HG02943 (cell line): ENCODE measurements around the gene LAMB4.
"Not testable (repeated sequence)": the region's sequence is repeated elsewhere in the genome, so short reads cannot be mapped to it uniquely, and the experiment has no call there.

Experiments
- ATAC-seq: cut with Tn5 transposase; IDR thresholded peaks from one replicate; pipeline ENCODE4 v1.9.1; 2021; ENCODE audit warnings: mild to moderate bottlenecking, low read depth, moderate library complexity; ENCODE audit not compliant: unreplicated experiment

The LAMB4 gene

DNA sequence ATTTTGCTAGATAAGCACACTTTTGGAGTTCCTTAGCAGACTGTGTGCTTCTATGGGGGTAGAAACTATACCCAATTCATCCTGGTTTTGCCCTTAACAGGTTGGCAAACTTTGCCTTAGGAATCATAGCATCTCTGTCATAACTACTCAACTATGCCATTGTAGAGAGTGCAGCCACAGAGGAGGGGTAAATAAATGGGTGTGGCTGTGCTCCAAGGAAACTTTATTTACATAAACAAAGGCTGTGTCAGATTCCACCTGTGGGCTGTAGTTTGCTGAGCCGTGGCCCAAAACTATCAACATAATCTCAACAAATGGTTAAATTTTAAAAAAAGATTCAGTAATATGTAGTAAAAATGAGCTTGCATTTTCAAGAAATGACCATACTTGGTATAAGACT lies 75.6 kb downstream of the LAMB4 start:
- no peak for ATAC-seq

DNA sequence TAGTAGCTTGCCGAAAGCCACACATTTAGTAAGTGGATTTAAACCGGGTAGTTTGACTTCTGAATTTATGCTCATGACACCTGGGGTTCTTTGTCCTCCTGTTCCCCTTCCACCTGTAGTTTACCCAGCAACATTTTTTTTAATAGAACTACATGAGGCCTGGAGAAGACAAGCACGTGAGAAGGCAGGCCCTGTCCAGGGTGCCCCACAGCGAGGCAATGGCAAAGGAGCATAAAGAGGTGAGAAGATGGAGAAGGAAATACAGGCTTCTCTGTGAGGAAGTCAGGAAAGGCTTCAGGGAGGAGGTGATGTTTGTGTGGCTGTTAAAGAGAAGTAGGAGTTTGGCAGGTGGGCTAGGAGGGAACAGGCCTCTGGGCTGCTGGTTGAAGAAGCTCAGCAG lies 76.9 kb downstream of the LAMB4 start:
- ATAC-seq: no peak

DNA sequence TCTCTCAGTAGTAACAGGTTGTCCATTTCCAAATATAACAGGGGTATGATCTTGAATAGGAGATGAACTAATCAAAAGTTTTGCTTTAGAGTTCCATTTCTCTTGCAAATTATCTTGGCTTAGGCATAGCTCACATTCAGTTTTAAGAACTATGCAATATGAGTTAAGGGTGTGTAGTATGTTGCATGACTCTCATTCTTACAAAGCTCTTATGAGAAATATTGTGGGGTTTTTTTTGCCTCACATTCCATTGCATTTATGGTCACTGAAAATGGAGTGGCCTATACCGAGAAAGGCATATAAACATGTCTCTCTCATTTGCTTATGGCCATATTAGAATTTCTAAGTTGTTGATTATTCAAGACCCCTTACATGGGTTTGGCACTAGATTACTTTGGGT lies 78.7 kb downstream of the LAMB4 start:
- ATAC-seq: no peak

DNA sequence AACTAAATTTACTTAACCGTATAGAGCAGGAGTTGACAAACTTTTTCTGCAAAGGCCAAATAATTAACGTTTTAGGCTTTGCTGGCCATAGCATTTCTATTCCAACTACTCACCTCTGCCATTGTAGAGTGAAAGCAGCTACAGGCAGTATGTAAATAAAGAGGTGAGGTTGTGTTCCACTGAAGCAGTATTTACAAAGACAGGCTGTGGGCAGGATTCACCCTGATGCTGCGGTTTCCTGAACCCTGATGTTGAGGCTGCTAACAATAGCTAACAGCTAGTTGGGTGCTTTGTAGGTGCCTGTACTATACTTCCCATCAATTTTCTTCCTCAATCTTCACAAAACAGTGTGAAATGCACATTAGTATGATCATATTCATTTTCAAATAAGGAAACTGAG lies 80.2 kb downstream of the LAMB4 start:
- no peak for ATAC-seq

DNA sequence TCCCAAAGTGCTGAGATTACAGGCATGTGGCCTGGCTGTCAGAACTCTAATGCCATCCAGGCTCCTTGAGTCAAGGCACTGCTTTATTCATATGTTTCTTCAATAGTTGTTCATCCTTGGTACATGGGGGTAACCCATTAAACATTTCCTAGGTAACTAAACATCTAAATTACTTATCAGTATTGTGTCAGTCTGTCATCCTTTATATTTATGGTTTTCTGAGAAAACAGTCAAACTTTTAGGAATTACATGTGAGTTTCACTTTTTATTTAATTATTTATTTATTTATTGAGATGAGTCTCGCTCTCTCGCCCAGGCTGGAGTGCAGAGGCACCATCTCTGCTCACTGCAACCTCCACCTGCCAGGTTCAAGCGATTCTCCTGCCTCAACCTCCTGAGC lies 81.7 kb downstream of the LAMB4 start:
- no peak for ATAC-seq

DNA sequence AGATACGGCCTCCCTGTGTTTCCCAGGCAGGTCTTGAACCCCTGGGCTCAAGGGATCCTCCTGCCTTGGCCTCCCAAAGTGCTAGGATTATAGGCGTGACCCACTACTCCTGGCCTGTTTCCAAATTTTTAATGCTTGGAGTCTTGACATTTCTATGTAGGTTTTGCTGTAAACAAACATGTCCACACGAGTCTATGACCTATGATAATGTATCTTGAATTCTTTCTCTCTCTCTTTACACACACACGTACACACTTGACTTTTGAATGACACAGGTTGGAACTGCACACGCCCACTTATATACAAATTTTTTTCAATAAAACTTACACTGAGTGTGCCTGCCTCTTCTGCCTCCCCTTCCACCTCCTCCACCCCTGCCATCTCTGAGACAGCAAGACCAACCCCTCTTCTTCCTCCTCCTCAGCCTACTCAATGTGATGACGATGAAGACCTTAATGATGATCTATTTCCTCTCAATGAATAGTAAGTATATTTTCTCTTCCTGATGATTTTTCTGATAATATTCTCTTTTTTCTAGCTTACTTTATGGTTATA lies 83.1 kb downstream of the LAMB4 start:
- no peak for ATAC-seq

DNA sequence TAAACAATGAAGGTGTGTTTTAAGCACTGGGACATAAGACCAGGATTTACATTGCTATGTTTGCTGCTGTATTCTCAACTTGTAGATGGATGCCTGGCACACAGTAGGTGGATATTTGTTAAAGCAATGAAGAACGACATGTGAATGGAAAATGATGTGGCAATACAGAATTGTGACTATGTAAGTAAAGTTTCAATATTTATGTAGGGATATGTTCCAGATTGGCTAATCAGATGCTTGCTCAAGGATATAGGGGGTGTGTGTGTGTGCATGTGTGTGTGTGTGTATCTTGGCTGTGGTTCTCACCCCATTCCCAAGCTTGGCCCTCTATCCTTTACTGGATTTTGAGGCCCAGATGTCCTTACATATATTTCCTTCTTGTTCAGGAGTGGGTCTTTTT lies 84.5 kb downstream of the LAMB4 start:
- no peak for ATAC-seq

DNA sequence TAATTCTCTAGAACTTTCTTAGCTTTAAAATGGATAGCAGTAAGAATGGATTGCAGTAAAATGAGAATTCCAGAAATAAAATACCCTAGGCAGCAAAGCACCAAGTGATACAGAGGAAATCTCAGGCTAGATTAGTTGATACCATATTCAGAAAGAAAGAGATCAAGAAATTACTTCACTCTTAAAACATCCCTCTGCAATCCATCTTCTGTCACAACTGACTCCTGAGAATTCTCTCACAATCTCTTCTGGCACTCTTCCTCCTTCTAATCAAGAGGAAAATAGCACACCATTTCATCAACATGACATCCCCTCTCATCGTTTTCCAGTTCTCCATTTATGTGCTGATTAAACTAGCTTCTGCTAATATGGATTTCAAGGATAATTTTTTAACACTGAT lies 85.0 kb downstream of the LAMB4 start:
- ATAC-seq: no peak

DNA sequence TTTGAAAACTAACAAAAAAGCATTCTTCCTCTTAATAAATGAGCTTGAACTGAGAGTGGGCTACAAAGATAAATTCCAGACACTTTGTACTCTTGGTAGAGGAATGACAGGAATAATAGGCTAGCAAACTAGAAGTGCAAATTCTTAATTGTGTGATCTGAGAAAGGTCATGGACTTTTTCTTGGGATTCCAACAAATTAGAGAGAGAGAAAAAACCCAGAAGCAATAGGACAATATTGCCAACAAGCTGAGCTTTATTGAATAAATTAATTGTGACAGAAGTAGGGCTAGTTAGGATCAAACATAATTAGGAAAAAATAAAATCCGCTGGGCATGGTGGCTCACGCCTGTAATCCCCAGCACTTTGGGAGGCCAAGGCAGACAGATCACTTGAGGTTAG lies 85.8 kb downstream of the LAMB4 start:
- ATAC-seq: no peak

DNA sequence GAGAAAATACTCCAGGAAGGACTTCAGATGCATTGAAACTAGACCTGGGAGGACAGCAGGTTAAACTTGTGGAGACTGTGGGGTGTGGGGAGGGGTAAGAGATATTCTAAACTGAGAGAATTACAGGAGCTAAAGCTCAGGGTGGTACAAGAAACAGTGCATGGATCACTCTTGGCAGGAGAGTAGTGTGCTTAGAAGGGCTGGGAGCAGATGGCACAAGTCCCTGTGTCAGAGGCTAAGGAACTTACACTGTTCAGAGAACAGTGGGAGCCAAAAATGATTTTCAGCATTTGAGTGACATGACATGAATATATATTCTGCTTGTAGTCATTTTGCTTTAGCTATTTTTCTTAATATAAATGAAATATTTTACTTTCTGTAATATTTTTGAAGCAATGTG lies 91.2 kb downstream of the LAMB4 start:
- no peak for ATAC-seq

DNA sequence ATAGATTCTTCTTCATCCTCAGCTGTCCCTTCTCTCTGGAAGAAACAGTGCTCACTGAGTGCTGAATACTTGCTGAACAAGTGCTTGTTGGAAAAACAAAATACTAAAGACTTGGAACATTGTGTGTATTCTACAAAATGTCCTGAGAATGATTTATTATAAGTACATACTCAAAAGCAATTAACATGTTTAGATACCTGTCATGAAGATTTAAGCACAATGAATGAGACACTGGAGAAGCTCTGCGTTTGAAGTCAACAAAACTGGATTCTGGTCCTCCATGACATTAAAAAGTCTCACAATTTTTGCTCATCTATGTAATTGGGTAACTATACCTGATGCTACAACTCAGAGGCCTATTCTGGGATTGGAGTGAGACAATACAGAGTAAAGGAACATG lies 92.4 kb downstream of the LAMB4 start:
- no peak for ATAC-seq

DNA sequence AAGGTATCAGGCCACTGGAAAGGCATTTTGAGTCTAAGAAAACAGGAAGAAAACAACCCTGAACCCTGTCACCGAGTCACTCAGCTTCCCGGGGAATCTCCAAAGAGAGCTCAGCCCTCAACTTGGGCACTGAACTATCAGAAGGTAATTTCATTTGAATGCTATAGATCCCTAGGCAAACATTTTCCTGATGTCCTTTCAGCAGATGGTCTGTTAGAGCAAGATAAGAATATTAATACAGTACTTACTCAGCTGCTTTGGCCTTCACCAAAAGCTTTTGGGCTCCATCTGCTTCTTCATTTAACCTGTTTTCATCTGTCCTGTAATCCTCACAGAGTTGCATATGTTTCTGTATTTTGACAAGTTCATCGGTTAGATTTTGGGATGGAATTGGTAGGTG lies 93.0 kb downstream of the LAMB4 start:
- no peak for ATAC-seq

DNA sequence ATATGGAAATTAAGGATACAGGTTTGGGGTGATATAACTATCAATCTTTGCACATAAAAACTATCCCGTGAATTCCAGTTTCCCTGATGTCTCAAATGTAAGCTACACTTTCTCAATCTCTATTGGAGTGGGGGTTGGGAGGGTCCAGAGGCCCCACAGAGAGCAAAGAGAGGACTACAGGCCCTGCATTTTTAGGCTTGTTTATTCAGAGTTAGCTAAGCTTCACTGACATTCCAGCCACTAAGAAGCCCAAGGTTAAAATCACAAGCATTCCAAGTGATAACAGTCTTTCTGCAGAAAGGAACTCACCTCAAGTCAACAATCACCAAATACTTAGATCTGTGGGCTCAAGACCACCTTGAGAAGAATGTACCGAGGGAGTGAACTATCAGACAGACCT lies 95.6 kb downstream of the LAMB4 start:
- ATAC-seq: no peak

DNA sequence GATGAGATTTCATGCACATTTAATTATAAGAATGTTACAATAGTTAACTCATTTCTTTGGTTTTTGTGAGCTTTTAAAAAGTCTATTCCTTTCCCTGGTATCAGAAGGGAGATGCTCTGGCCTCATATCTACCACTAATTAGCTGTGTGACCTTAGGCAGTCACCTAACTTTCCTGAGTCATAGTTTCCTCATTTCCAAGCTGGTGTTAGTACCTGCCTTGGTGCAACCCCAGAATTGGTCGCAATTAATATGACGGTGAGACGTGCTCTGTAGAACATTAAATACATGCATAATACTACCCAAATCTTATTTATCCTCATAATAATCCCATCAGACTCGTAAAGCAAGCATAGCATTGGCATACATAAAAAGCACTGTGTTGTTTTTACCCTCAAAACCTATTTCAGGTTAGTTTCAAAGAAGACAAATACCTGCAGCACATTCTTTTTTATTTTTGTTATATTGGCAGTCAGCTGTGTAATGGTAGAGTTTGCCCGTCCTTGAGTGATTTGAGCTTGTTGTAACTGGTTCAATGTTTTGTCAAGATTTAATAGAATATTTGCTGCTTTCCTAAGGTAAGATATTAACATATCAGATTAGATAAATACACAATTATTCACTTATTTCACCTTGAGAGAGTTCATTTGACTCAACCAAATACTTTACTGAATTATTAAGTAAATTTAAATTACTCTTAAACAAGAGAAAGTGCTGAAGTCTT lies 96.2 kb downstream of the LAMB4 start:
- no peak for ATAC-seq

DNA sequence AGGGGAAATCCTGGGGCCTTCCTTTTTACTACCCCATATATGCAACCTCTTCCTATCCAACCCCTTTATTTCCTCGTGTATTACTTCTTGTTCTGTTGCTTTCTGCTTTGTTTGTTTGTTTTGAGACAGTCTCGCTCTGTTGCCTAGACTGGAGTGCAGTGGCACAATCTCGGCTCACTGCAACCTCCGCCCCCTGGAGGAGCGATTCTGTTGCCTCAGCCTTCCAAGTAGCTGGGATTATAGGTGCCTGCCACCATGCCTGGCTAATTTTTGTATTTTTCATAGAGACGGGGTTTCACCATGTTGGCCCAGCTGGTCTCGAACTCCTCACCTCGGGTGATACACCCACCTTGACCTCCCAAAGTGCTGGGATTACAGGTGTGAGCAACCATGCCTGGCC lies 96.9 kb downstream of the LAMB4 start:
- not testable (repeated sequence) for ATAC-seq

DNA sequence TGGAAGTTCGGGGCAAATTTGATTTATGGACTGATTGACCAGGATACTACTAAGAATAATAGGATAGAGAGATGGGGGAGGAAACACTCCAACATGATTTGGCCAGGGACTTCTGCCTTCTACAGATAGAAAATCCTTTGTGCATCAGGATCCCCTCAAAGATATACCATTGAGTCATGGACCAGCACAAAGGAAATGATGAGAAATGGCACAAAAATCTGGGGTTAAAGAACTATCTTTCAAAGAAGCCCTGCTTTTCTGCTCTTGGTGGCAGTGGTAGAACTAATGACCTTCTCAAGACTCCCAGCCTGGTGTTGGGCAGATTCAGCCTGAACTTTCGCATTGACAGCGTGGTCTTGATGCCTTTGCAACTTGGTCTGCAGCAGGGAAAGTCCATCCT lies 99.6 kb downstream of the LAMB4 start:
- ATAC-seq: no peak

DNA sequence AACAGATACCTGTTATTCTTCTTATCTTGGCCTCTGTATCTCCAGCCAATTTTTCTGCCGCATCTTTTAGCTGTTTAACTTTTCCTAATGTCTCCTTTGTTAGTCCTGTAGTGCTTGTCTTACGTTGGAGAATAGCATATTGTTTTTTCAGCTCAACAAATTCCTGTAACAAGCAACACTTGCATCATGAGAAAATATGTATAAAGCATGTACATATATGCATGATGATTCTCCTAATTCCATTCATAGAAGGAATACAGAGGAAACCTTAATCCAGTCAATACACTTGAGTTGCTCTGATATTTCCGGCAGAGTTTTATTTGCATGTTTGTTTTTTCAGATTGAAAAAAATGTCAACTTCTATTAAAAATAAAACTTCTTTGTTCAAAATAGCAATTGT lies 101.1 kb downstream of the LAMB4 start:
- no peak for ATAC-seq

DNA sequence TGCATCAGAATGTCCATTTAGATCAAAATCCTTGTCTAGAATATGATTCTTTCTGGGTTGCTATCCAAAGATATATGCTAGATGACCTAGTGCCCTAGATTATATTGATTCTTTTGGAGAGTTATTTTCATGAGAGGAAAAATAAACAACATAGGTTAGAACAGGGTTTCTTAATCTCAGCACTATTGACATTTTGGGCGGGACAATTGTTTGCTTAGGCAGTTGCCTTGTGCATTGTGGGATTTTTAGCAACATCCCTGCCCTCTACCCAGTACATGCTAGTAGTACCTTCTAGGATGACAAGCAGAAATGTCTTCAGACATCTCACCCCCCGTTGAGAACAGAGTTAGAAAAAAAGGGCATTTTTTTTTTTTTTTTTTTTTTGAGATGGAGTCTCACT lies 102.0 kb downstream of the LAMB4 start:
- ATAC-seq: no peak

DNA sequence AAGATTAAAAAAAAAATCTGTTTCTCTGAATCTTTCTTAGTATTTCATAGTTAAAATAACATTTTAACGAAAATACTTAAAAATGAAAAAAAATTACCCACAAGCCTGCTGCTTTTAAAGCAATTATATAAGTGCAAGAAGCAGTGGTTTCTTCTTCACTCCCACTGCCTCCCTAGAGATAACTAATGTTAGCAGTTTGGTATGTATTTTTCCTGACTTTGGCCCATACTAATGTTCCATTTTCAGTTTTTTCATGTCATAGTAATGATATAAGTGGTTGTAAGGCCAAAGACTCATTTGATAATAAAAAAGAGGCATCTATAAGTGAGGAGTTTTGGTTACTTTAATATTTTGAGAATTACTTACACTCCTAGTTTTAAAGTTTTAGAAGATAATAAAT lies 102.9 kb downstream of the LAMB4 start:
- no peak for ATAC-seq

DNA sequence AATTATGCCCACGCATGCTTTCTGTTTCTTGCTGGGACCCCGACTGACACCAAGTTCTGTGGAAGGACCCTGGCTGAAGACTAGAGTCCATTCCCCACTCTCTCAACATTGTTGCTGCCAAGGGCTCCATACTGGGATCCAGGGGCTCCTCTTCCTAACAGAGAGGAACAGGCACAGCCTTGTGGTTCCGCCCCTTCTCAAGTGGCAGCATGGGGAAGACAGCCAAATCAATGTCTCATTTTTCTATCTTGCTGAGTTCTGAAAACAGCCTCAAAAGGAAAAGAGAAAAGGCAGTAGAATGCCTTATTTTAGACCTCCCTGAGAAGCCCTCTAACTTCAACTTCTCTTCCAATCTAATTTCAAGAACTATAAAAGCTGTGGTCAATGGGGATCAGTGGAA lies 103.5 kb downstream of the LAMB4 start:
- ATAC-seq: no peak

DNA sequence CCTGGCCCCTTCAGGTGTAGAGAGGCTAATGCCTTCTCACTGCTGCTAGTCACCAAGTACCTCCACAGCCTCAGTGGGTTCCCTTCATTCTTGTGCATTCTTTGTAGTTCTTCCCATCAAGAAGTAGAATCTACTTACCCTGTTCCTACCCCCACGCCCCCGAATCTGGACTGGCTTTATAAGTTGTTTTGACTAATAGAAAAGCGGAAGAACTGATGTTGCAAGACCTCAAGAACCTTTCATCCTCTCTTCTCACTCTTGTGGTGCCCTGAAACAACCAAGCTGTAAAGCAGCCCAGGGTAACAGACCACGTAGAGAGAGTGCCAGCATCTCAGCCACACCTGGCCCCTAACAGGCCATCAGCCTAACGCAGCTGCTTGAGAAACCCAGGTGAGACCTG lies 104.0 kb downstream of the LAMB4 start:
- ATAC-seq: no peak

DNA sequence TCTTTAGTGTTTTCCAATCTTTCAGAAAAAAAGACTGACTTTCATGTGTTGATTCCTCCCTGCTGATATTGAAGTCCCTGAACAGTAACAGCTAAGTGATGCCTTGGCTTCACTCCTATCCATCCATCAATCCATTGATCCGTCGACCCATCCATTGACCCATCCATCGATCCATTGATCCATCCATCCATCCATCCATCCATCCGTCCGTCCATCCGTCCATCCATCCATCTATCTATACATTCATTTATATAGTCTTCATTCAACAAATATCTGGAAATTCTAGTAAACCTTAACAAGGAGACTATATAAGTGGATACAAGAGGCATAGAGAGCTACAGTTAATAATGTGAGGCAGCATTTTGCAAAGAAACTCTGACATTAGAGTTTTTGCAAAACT lies 105.6 kb downstream of the LAMB4 start:
- no peak for ATAC-seq

DNA sequence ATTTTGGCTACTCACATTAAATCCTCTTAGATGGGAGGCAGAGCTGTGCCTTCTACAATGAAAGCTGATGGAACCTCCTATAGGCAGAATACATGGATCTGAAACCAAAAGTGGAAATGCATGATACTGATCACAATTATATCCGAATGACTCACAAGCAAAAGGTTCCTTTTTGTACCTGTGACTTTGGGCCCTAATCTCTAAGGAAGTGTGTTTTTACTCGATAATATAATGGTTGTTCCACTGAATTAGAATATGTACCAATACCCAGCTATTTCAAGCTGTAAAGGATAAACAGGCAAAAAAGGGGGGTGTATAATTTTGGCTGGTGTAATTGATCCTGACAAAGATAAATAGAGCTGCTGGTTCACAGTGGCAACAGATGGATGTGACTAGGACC lies 109.6 kb downstream of the LAMB4 start:
- no peak for ATAC-seq
